Neutrophil (primary cell): Measurements from ENCODE around the gene RPS6KC1.
"Not testable (repeated sequence)": the region's sequence is repeated elsewhere in the genome, so short reads cannot be mapped to it uniquely, and the experiment has no call there.

Source experiments
- H3K27ac ChIP-seq: fragments of 200-600 bp; sonication (generic); 2 replicates; pipeline ENCODE4 v1.5.1; 2016; ENCODE audit warnings: mild to moderate bottlenecking, moderate library complexity
- H3K27me3 ChIP-seq: fragments of 200-600 bp; sonication (generic); 2 replicates; pipeline ENCODE4 v1.6.0; 2016; ENCODE audit warnings: mild to moderate bottlenecking
- H3K36me3 ChIP-seq: fragments of 200-600 bp; sonication (generic); 2 replicates; pipeline ENCODE4 v1.5.1; 2017
- H3K4me1 ChIP-seq, 2 experiments: fragments of 200-600 bp in 1 of 2; sonication (generic) in 1 of 2; 1 replicate in 1 of 2; 2 replicates in 1 of 2; pipeline versions ENCODE4 v1.5.1 to v1.6.1; 2013 to 2016; ENCODE audit warnings: low read depth in 1 of 2, low read length in 1 of 2, mild to moderate bottlenecking in 1 of 2, moderate library complexity in 1 of 2; ENCODE audit not compliant: control insufficient read depth in 1 of 2, insufficient read depth in 1 of 2
- H3K4me3 ChIP-seq, 2 experiments: fragments of 200-600 bp in 1 of 2; sonication (generic) in 1 of 2; 1 replicate in 1 of 2; 2 replicates in 1 of 2; pipeline ENCODE4 v1.5.1; 2013 to 2016; ENCODE audit warnings: low read depth in 1 of 2, low read length in 1 of 2, mild to moderate bottlenecking in 1 of 2, moderate library complexity in 1 of 2
- H3K9me3 ChIP-seq: fragments of 200-600 bp; sonication (generic); 2 replicates; pipeline ENCODE4 v1.5.1; 2016
- CTCF ChIP-seq: fragments of 200-600 bp; sonication (generic); IDR thresholded peaks from 2 replicates; pipeline ENCODE4 v1.5.1; 2016; ENCODE audit warnings: antibody characterized with exemption

RPS6KC1 gene

GRCh38 chr1:213291526-213291925 lies 240.5 kb downstream of the RPS6KC1 start:
- H3K4me1 ChIP-seq = no peaks in the 10 kb centered on the region
- H3K36me3 ChIP-seq = no peaks in the 10 kb centered on the region
- no peaks in the 10 kb centered on the region for H3K9me3 ChIP-seq
- H3K4me3 ChIP-seq = no peak overlapping the region
- TF ChIP-seq CTCF = no peak
- no peaks in the 10 kb centered on the region for H3K27me3 ChIP-seq
- H3K27ac ChIP-seq = no peak overlapping the region

- Histone ChIP-seq H3K27me3 (no peaks in the 10 kb centered on the region), H3K9me3 (no peaks in the 10 kb centered on the region), H3K27ac (no peak overlapping the region), H3K4me1 (no peaks in the 10 kb centered on the region), H3K36me3 (no peaks in the 10 kb centered on the region), H3K4me3 (no peak overlapping the region)
- no peak for TF ChIP-seq CTCF
Measured at GRCh38 chr1:213292614-213293013, 241.6 kb downstream of the RPS6KC1 start.

- no peaks in the 10 kb centered on the region for H3K27me3 ChIP-seq
- no peaks in the 10 kb centered on the region for H3K9me3 ChIP-seq
- H3K36me3 ChIP-seq = no peaks in the 10 kb centered on the region
- H3K27ac ChIP-seq = no peak overlapping the region
- no peak overlapping the region for H3K4me3 ChIP-seq
- TF ChIP-seq CTCF = no peak
- no peaks in the 10 kb centered on the region for H3K4me1 ChIP-seq
Measured at GRCh38 chr1:213295860-213296259, 244.8 kb downstream of the RPS6KC1 start.

- TF ChIP-seq CTCF = no peak
- H3K4me3 ChIP-seq = no peak overlapping the region
- no peak overlapping the region for H3K27ac ChIP-seq
- no peaks in the 10 kb centered on the region for H3K27me3 ChIP-seq
- H3K36me3 ChIP-seq = no peaks in the 10 kb centered on the region
- no peaks in the 10 kb centered on the region for H3K4me1 ChIP-seq
- no peaks in the 10 kb centered on the region for H3K9me3 ChIP-seq
Measured at GRCh38 chr1:213296558-213296957, 245.5 kb downstream of the RPS6KC1 start.

GRCh38 chr1:213297021-213297420 lies 246.0 kb downstream of the RPS6KC1 start:
- H3K9me3 ChIP-seq = no peaks in the 10 kb centered on the region
- no peak overlapping the region for H3K27ac ChIP-seq
- no peaks in the 10 kb centered on the region for H3K27me3 ChIP-seq
- H3K36me3 ChIP-seq = no peaks in the 10 kb centered on the region
- no peak for TF ChIP-seq CTCF
- no peaks in the 10 kb centered on the region for H3K4me1 ChIP-seq
- no peak overlapping the region for H3K4me3 ChIP-seq

- Histone ChIP-seq H3K4me3 (no peak overlapping the region), H3K27me3 (no peaks in the 10 kb centered on the region), H3K9me3 (no peaks in the 10 kb centered on the region), H3K27ac (no peak overlapping the region), H3K4me1 (no peaks in the 10 kb centered on the region), H3K36me3 (no peaks in the 10 kb centered on the region)
- no peak for TF ChIP-seq CTCF
Measured at GRCh38 chr1:213300433-213300832, 249.4 kb downstream of the RPS6KC1 start.

GRCh38 chr1:213301524-213301923 lies 250.5 kb downstream of the RPS6KC1 start:
- H3K4me1 ChIP-seq, H3K27ac ChIP-seq, H3K9me3 ChIP-seq, H3K27me3 ChIP-seq, H3K4me3 ChIP-seq, H3K36me3 ChIP-seq: not testable (repeated sequence)
